IPS-15b (cell line): ENCODE results near the gene UGT2A2.

Source experiments
- H3K27me3 ChIP-seq: one replicate; pipeline ENCODE4 v1.6.1; 2013; ENCODE audit warnings: low read length; ENCODE audit not compliant: control insufficient read depth, insufficient read depth
- H3K36me3 ChIP-seq: one replicate; pipeline ENCODE4 v1.6.1; 2013; ENCODE audit warnings: low read length; ENCODE audit not compliant: control insufficient read depth, insufficient read depth
- H3K4me1 ChIP-seq: one replicate; pipeline ENCODE4 v1.6.1; 2013; ENCODE audit warnings: mild to moderate bottlenecking, low read length; ENCODE audit not compliant: control insufficient read depth, insufficient read depth
- H3K4me3 ChIP-seq: one replicate; pipeline ENCODE4 v1.5.1; 2013; ENCODE audit warnings: low read depth, low read length
- H3K9ac ChIP-seq: one replicate; pipeline ENCODE4 v1.6.1; 2013; ENCODE audit warnings: low read depth, mild to moderate bottlenecking, low read length
- H3K9me3 ChIP-seq: one replicate; pipeline ENCODE4 v1.6.1; 2013; ENCODE audit warnings: mild to moderate bottlenecking, low read length; ENCODE audit not compliant: control insufficient read depth, insufficient read depth

The UGT2A2 gene

DNA sequence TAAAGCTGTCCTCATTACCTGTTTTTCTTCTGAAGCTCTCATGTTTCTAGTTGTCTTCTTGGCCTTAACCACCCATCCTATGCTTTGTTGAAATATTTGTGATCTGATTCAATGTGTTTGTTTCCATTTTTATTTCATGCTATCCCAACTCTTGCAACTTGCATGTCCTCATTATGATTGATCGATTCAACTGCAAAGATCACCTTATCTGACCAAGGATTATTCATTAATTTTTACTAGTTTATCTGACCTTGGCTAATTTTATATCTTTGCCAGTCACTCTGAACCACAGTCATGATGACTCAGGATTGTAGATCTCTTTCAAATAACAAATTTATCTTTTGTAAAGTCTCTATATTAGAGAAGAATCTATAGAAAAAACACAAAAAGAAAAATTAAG, 70.7 kb downstream of the UGT2A2 start:
- no peaks in the 10 kb centered on the region for H3K36me3 ChIP-seq
- H3K9me3 ChIP-seq = no peaks in the 10 kb centered on the region
- H3K4me3 ChIP-seq = no peak overlapping the region
- no peaks in the 10 kb centered on the region for H3K27me3 ChIP-seq
- no peak overlapping the region for H3K9ac ChIP-seq
- H3K4me1 ChIP-seq = no peaks in the 10 kb centered on the region

DNA sequence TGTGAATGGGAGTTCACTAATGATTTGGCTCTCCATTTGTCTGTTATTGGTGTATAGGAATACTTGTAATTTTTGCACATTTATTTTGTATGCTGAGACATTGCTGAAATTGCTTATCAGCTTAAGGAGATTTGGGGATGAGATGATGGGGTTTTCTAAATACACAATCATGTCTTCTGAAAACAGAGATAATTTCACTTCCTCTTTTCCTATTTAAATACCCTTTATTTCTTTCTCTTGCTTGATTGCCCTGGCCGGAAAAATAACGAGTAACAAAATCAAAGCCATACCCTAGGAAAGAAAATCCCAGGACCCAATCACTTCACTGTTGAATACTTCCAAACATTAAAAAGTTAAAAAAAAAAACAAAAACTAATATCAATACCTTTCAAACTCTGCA, 76.0 kb downstream of the UGT2A2 start:
- no peaks in the 10 kb centered on the region for H3K27me3 ChIP-seq
- no peaks in the 10 kb centered on the region for H3K36me3 ChIP-seq
- H3K4me1 ChIP-seq = no peaks in the 10 kb centered on the region
- no peak overlapping the region for H3K9ac ChIP-seq
- H3K4me3 ChIP-seq = no peak overlapping the region
- no peaks in the 10 kb centered on the region for H3K9me3 ChIP-seq

DNA sequence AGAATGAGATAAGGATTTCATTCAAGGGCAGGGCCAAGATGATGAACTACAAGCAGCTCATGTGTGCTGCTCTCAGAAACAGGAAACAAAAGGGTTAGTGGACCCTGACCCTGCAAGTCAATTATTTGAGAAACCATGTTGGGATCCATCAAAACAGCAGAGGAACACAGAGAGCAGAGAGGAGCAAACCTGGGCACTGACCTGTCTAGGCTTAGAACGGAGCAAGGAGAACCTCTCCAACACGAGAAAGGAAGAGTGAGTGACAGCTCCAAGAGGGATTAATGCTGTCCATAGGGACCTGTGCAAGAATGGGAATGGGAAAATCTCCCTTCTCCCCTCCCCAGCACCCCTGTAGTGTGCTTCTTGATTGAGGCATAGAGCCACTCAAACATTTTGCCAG, 89.8 kb downstream of the UGT2A2 start:
- Histone ChIP-seq H3K4me1 (no peaks in the 10 kb centered on the region), H3K27me3 (no peaks in the 10 kb centered on the region), H3K36me3 (no peaks in the 10 kb centered on the region), H3K4me3 (no peak overlapping the region), H3K9me3 (no peaks in the 10 kb centered on the region), H3K9ac (no peak overlapping the region)

GRCh38 chr4:69546134-69546765, 93.2 kb downstream of the UGT2A2 start:
- Histone ChIP-seq H3K9me3 (no peaks in the 10 kb centered on the region), H3K36me3 (no peaks in the 10 kb centered on the region), H3K9ac (no peak overlapping the region), H3K4me1 (no peaks in the 10 kb centered on the region), H3K4me3 (no peak overlapping the region), H3K27me3 (no peaks in the 10 kb centered on the region)
